ACC112 (cell line): ENCODE measurements around the gene BRSK2.

Source experiments
- H2AFZ ChIP-seq: fragments of 200-600 bp; sonication (generic); one replicate; pipeline ENCODE4 v1.6.0; 2017; ENCODE audit warnings: antibody characterized with exemption, low read length; ENCODE audit not compliant: unreplicated experiment
- H3K27ac ChIP-seq: fragments of 200-600 bp; sonication (generic); 2 replicates; pipeline ENCODE4 v1.5.1; 2014; ENCODE audit warnings: low read depth, mild to moderate bottlenecking, antibody characterized with exemption, low read length, moderate library complexity
- H3K27me3 ChIP-seq: fragments of 200-600 bp; sonication (generic); 2 replicates; pipeline ENCODE4 v1.6.1; 2014; ENCODE audit warnings: mild to moderate bottlenecking, antibody characterized with exemption, low read length, moderate library complexity, mixed read lengths; ENCODE audit not compliant: insufficient read depth
- H3K36me3 ChIP-seq: fragments of 200-600 bp; sonication (generic); 2 replicates; pipeline ENCODE4 v1.6.1; 2016; ENCODE audit warnings: mild to moderate bottlenecking, antibody characterized with exemption, low read length, moderate library complexity, mixed read lengths; ENCODE audit not compliant: insufficient read depth
- H3K4me1 ChIP-seq: fragments of 200-600 bp; sonication (generic); one replicate; pipeline ENCODE4 v1.6.1; 2016; ENCODE audit warnings: low read length, mixed read lengths; ENCODE audit not compliant: insufficient read depth, unreplicated experiment, control insufficient read depth
- H3K4me3 ChIP-seq: fragments of 200-600 bp; sonication (generic); 2 replicates; pipeline ENCODE4 v1.5.1; 2014; ENCODE audit warnings: mild to moderate bottlenecking, low read depth, low read length
- H3K79me2 ChIP-seq: fragments of 200-600 bp; sonication (generic); one replicate; pipeline ENCODE4 v1.6.0; 2016; ENCODE audit warnings: low read length; ENCODE audit not compliant: control insufficient read depth, unreplicated experiment, insufficient read depth

BRSK2 gene

DNA sequence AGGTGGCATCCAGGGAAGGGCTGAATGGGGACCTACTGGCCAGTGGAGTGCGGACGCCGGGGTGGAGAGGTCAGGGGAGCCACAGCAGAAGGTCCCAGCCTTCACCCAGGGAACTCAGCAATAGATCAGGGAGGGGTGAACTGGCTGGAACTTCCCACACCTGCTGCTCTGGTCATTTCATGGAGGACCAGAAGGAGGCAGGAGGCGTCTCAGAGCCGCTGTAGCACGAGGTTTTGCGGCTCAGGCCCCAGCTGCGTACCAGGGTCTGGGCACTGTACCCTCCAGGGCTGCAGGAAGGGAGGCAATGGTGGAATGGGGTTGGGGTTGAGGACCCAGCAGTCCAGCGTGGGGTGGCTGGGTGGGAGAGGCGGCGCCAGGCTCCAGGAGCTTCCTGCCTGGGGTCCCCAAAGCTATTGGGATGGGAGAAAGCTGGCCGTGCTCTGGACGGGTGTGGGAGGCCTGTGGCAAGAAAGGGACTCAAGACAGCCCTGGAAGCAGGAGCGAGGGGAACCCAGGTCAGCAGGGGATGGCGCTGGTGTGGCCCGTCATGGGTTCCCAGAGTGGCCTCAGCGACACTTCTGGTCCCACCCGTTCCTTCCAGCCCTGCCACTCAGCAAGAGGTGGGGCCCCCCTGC is 20.2 kb upstream of the BRSK2 start:
- Histone ChIP-seq H2AFZ (no peak overlapping the region), H3K27ac (no peak overlapping the region), H3K36me3 (no peaks in the 10 kb centered on the region), H3K27me3 (peaks cover 17% of the 10 kb centered on the region), H3K4me3 (no peak overlapping the region), H3K79me2 (no peaks in the 10 kb centered on the region), H3K4me1 (no peaks in the 10 kb centered on the region)

DNA sequence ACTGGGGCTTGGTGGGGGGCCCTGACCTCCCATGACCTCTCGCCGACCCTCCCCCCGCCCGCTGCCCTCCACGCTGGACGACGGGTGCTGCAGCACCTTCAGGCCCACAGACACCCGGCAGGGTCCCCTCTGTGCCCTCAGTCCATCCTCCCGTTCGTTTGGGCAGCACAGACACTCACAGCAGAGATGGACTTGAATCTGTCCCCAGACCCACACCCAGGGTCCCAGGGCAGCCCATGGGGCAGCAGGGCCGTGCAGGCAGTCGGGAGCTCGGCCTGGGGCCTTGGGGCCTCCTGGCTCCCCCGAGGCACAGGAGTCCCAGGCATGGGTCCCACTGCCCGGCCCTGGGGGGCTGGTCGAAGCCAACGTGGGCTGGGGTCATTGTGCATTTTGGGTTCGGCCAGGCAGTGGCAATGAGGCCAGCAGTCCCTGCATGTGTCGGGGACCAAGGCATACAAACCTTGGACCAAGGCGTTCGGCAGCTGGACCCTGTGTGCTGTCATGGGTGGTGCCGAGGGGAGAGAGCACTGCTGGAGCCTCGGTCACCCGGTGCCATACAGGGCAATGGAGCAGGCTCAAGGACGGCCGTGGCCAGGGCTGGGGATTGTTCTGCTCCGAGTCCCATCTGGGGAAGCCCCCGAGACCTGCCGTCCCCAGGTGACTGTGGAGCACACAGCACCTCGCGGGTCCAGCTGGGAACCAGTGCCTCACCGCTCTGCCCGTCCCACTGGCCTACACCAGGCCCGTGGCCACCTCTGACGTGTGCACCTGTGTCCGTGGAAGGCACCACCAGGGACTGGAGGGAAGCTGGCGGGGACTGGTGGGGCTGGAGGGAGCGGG is 19.3 kb upstream of the BRSK2 start:
- Histone ChIP-seq H3K36me3 (no peaks in the 10 kb centered on the region), H2AFZ (no peak overlapping the region), H3K4me1 (no peaks in the 10 kb centered on the region), H3K27me3 (peaks cover 8% of the 10 kb centered on the region; the same call in 1 of the 2 replicates), H3K27ac (no peak overlapping the region), H3K79me2 (no peaks in the 10 kb centered on the region), H3K4me3 (no peak overlapping the region)

DNA sequence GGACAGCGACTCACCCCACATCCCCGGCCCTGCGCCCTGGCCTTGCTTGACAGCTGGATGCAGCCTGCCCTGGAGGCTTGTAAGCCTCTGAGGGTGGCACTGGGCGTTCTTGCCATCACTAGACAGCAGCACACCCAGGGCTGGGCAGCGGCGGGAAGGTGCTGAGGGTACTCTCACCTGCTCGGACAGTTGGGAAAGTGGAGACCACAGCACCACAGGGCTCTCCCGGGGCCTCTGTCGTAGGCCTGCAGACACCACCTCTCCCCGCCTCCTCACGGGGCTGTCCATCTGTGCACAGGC is 18.8 kb upstream of the BRSK2 start:
- no peak overlapping the region for H3K4me3 ChIP-seq
- H3K4me1 ChIP-seq, result no peaks in the 10 kb centered on the region
- no peak overlapping the region for H3K27ac ChIP-seq
- H3K79me2 ChIP-seq, result no peaks in the 10 kb centered on the region
- peaks cover 2% of the 10 kb centered on the region; the same call in 1 of the 2 replicates for H3K27me3 ChIP-seq
- no peak overlapping the region for H2AFZ ChIP-seq
- no peaks in the 10 kb centered on the region for H3K36me3 ChIP-seq

GRCh38 chr11:1371377-1371776 is 18.4 kb upstream of the BRSK2 start:
- no peak overlapping the region for H3K27ac ChIP-seq
- no peaks in the 10 kb centered on the region for H3K36me3 ChIP-seq
- no peaks in the 10 kb centered on the region for H3K79me2 ChIP-seq
- H2AFZ ChIP-seq, result no peak overlapping the region
- no peak overlapping the region for H3K4me3 ChIP-seq
- no peaks in the 10 kb centered on the region for H3K27me3 ChIP-seq
- H3K4me1 ChIP-seq, result no peaks in the 10 kb centered on the region

GRCh38 chr11:1371836-1372465 is 17.8 kb upstream of the BRSK2 start:
- Histone ChIP-seq H3K27me3 (peaks cover 3% of the 10 kb centered on the region; the same call in 1 of the 2 replicates), H3K4me3 (no peak overlapping the region), H3K27ac (no peak overlapping the region), H3K36me3 (no peaks in the 10 kb centered on the region), H2AFZ (no peak overlapping the region), H3K79me2 (no peaks in the 10 kb centered on the region), H3K4me1 (no peaks in the 10 kb centered on the region)

DNA sequence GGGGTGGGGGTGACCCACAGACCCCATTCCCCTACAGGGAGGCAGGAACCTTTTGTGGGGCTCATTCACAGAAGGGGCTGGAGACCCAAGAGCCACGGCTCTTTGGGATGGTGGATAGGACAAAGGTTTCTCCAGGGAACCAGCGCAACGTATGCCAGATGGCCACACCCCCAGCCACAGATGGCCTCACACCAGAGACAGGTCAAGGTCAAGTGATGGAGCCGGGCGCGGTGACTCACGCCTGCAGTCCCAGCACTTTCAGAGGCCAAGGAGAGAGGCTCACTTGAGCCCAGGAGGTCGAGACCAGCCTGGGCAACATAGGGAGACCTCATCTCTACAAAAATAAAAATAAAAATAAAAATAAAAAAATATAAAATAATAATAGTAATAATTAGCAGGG is 17.1 kb upstream of the BRSK2 start:
- Histone ChIP-seq H3K79me2 (no peaks in the 10 kb centered on the region), H2AFZ (no peak overlapping the region), H3K36me3 (no peaks in the 10 kb centered on the region), H3K27me3 (peaks cover 10% of the 10 kb centered on the region; the same call in 1 of the 2 replicates), H3K4me3 (no peak overlapping the region), H3K27ac (no peak overlapping the region), H3K4me1 (no peaks in the 10 kb centered on the region)

DNA sequence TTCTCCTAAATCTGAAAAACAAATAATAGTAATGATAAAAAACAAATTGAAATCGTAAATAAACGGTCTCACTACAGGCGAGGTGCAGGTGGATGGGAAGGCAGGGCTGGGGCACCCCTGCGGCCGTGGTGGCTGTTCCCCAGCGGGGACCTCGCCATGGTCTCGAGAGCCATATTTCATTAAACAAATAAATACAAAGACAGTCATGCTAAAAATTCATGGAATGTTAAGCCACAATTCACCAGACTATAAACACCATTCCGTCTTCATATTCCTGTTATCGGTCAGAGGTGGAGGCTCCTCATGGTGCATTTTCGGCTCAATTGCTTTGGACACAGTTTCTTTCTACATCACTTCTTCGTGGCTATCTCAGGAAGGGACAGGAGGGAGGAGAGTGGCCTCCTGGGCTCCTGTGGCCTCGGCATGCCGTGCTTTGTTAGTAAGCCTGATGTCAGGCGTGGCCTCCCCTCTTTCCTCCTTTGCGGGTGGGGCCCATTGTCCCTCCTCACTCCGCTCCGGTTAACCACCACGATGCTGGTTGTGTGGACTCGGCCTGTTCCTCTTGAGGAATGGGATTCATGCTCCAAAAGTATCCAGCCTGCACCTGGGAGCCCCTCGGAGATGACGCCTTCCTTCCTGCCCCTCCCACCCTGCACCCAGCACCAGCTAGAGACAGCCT is 16.1 kb upstream of the BRSK2 start:
- Histone ChIP-seq H3K79me2 (no peaks in the 10 kb centered on the region), H3K36me3 (no peaks in the 10 kb centered on the region), H2AFZ (no peak overlapping the region), H3K27me3 (peaks cover 10% of the 10 kb centered on the region; the same call in 1 of the 2 replicates), H3K4me3 (no peak overlapping the region), H3K27ac (no peak overlapping the region), H3K4me1 (no peaks in the 10 kb centered on the region)

GRCh38 chr11:1375161-1375954 is 14.4 kb upstream of the BRSK2 start:
- no peaks in the 10 kb centered on the region for H3K36me3 ChIP-seq
- no peaks in the 10 kb centered on the region for H3K79me2 ChIP-seq
- H2AFZ ChIP-seq, result no peak overlapping the region
- H3K27me3 ChIP-seq, result peaks cover 10% of the 10 kb centered on the region; the same call in 1 of the 2 replicates
- H3K4me1 ChIP-seq, result no peaks in the 10 kb centered on the region
- H3K27ac ChIP-seq, result no peak overlapping the region
- H3K4me3 ChIP-seq, result no peak overlapping the region

DNA sequence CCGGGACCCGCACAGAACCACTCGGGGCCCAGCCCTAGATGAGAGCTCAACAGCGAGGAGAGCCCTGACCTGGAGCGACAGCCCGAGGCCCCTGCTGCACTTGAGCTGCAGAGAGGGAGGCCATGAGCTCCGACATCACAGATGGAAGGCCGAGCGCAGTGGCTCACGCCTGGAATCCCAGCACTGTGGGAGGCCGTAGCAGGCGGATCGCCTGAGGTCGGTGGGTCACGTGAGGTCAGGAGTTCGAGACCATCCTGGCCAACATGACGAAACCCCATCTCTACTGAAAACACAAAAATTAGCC is 13.8 kb upstream of the BRSK2 start:
- Histone ChIP-seq H3K4me1 (no peaks in the 10 kb centered on the region), H2AFZ (no peak overlapping the region), H3K79me2 (no peaks in the 10 kb centered on the region), H3K4me3 (no peak overlapping the region), H3K27ac (no peak overlapping the region), H3K27me3 (peaks cover 10% of the 10 kb centered on the region; the same call in 1 of the 2 replicates), H3K36me3 (no peaks in the 10 kb centered on the region)

- Histone ChIP-seq H3K27me3 (peaks cover 10% of the 10 kb centered on the region; the same call in 1 of the 2 replicates), H3K36me3 (no peaks in the 10 kb centered on the region), H2AFZ (no peak overlapping the region), H3K79me2 (no peaks in the 10 kb centered on the region), H3K4me1 (no peaks in the 10 kb centered on the region), H3K27ac (no peak overlapping the region), H3K4me3 (no peak overlapping the region)
Measured at GRCh38 chr11:1377231-1377780, 12.4 kb upstream of the BRSK2 start.
